GM12892 (cell line): ENCODE results near the gene RNF212B.

Experiments
- POLR2A ChIP-seq: IDR thresholded peaks from 2 replicates; pipeline ENCODE4 v1.6.1; 2011; ENCODE audit warnings: low read depth, low read length, control low read depth
- POLR2AphosphoS5 ChIP-seq: IDR thresholded peaks from 2 replicates; pipeline ENCODE4 v1.6.1; 2011; ENCODE audit warnings: low read depth, low read length, control low read depth
- TAF1 ChIP-seq: IDR thresholded peaks from 2 replicates; pipeline ENCODE4 v1.6.1; 2011; ENCODE audit warnings: low read depth, mild to moderate bottlenecking, control low read depth, low read length, borderline replicate concordance

DNA sequence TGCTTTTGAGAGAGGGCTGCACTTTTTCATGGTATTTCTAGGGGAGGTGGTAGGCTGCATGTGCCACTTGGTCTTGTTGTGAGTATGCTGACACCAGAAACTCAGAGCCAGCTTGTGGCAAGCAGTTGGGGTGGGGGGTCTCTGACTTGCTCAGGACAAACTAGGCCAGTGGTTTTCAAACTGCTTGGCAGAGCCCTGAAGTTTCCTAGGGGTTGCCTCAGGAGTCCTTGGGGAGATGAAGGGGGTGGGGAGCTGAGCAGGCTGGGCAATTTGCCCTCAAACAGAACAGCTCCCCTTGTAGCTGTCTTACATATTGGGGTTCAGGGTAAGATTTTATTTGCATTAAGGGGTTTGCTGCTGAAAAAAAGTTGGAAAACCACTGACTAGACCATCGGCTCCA lies 72.8 kb downstream of the RNF212B start:
- no peak for TF ChIP-seq POLR2AphosphoS5
- TF ChIP-seq POLR2A: no peak
- TF ChIP-seq TAF1: no peak
